HG03457 (cell line): ENCODE data around the gene TRAPPC14.

Experiments
- ATAC-seq: cut with Tn5 transposase; IDR thresholded peaks from one replicate; pipeline ENCODE4 v1.9.1; 2021; ENCODE audit warnings: moderate number of reproducible peaks; ENCODE audit not compliant: unreplicated experiment

The TRAPPC14 gene

GRCh38 chr7:100105534-100105933 lies 53.0 kb downstream of the TRAPPC14 start:
- no peak for ATAC-seq
